Measurements from ENCODE around the gene RHBDF2.
A peak's percentile ranks its signal among the peaks of the same experiment; 100 is the strongest.
"Not testable (repeated sequence)": the region's sequence is repeated elsewhere in the genome, so short reads cannot be mapped to it uniquely, and the experiment has no call there.

RHBDF2 gene

DNA sequence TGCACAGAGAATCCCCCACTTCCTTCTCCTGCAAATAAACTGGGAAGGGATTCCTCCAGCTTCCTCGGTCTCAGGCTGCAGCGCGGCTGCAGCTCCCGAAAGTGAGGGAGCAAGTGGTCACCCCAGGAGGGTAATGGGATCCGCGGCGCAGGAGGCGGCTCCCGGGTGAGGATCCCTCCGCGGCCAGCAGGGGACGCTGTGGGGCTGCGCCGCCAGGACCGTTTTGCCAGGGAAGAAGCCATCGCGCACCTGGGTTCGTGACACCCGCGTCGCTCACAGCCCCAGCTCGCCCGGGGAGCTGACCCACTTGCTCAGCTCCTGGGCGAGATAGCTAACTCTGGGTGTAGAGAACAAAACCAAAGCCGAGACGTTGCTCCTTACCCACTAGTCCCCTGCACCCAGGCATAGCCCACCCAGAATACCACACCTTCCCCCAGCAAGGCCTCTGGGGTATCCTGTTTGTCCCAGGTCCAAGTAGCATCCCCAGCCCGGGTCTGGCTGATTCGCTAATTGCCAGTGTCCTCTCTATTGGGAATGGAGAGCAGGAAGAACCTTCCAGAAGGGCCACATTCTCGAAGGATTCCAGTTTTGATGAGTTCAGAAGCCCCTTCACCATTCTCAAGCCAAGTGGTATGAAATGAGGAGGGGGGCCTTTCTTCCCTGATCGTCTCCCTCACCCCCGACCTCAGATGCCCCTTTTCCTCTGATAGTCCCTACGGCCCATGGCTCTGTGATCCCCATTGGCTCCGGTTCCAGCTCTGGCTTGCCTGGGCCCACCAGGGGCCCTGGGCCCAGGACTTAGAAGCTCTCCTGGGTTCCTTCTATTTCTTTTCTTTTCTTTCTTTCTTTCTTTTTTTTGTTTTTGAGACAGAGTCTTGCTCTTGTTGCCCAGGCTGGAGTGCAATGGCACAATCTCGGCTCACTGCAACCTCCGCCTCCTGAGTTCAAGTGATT lies 22.1 kb upstream of the RHBDF2 start:
- peak; percentile 44 for DNase-seq

DNA sequence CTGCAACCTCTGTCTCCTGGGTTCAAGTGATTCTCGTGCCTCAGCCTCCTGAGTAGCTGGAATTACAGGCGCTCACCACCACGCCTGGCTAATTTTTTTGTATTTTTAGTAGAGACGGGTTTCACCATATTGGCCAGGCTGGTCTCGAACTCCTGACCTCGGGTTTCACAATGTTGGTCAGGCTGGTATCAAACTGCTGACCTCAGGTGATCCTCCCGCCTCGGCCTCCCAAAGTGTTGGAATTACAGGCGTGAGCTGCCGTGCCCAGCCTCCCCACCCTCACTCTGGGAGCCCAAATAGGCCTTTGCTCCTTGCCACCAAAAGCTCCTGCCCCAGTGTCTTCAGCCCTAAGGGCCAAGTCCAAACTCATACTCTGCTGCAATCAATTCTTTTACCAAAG lies 20.5 kb upstream of the RHBDF2 start:
- not testable (repeated sequence) for DNase-seq

DNA sequence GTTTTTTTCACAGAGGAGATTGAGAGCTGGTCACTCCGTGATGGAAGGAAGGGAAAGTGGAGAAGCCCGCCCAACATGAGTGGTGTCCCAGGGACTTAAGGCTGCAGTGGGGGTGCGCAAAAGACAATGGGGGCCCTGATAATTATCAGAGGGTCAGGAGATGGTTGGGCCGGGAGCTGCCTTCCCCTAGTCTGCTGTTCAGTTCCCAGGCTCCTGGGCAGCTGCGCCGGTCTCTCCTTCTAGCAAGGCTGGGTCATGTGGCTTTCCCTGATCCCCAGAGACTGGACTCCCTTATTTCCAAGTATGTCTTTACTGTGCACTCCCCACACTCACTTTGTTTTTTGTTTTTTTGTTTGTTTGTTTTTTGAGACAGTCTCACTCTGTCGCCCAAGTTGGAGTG lies 20.0 kb upstream of the RHBDF2 start:
- DNase-seq = no peak

DNA sequence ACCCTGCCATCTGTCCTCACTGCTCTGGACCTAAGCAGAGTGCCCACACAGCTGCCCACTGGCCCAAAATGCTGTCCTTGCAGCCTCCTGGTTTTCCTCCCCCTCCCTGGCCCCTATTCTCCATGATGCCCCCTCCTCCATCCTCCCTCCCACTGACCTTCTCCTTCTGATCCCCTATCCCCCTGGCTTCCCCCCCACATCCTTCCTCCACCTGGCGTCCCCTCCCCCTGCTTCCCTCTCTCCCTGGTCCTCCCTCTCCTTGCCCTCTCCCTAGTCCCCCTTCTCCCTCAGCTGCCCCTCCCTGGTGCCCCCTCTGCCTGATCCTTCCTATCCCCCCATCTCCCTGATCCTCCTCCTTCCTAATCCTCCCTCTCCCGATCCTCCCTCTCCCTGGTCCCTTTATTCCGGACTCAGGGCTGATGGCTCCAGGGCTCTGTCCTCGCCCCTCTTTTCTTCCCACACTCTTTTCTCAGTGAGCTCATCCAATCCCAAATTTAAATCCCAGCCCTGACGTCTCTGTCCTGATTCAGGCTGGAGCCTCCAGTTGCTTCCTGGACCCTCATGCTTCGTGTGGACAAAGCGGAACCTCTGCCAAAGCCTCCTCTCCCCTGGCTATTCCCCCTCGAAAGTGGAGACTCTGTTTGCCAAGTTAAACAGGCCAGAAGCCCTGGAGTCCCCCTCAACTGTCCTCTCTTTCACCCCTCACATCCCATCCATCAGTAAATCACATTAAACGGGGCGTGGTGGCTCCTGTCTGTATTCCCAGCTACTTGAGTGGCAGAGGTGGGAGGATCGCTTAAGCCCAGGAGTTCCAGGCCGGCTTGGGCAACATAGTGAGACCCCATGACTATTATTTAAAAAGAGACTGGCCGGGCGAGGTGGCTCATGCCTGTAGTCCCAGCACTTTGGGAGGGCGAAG lies 18.1 kb upstream of the RHBDF2 start:
- no peak for DNase-seq

DNA sequence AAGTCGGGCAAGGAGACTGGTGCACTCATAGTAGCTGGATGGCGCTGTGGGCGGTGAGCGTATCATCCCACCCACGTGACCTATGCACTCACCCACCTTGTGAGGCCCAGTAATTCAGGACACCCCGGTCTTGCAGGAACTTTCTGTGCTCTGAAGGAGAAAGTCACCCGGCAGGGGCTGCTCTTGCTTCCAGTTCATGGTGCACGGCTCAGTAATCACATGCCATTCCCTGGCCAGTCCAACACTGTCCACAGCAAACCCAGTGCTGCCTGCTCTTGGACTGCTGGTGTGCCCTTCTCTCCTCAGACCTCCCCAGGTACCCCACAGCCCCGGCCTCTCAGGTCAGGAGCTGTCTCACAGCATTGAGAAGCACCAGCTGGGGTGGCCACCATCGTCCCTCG lies 16.4 kb upstream of the RHBDF2 start:
- DNase-seq = no peak

DNA sequence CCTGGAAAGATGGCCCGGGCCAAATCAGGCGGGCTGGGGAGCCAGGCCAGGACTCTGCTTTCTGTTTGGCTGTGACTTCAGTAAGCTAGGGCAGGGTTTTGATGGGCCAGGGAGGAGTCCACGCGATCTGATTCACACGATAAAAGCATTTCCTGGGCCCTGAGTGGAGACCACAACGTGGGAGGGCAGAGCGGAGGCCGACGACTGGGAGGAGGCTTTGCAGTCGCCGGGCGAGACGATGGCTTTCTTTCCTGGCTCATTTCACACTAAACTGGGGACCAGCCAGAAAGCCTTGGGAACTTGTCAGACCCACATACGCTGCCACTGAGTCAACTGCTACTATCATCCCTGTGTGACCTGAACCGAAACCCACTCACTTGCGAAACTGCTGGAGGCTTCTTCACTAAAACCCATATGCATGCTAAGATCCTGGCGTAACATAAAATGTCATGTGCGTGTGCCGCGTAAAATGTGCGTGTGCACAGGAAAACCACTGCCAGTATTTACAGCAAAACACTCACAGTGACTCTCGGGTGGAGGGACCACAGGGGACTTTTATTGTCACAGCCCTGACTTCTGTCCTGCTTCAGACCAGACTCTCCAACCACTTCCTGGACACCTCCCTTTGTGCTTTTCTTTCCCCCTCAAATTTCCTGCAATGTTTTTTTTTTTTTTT lies 14.2 kb upstream of the RHBDF2 start:
- DNase-seq = peak; percentile 82

DNA sequence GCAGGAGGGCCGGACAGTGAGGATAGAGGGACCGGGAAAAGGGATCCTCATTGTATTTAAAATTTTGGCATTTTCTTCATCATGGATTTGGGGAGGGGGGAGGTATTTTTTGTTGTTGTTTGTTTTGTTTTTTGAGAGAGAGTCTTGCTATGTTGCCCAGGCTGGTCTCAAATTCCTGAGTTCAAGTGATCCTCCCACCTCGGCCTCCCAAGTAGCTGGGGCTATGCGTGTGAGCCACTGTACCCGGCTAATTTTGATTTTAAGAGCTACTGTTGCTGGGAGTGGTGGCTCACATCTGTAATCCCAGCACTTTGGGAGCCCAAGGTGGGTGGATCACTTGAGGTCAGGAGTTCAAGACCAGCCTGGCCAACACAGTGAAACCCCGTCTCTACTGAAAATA lies 13.1 kb upstream of the RHBDF2 start:
- DNase-seq = not testable (repeated sequence)

DNA sequence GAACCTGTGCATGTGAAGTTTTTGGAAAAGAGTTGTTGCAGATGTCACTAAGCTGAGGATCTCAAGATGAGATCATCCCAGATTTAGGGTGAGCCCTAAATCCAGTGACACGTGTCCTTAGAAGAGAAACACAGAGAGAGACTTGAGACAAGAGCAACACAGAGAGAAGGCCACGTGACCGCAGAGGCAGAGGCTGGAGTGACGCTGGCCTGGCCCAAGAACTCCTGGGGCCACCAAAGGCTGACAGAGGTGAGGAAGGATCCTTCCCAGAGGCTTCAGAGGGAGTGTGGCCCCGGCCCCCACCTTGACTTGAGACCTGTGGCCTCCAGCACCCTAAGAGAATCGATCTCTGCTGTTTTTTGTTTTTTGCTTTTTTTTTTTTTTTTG lies 12.1 kb upstream of the RHBDF2 start:
- no peak for DNase-seq

DNA sequence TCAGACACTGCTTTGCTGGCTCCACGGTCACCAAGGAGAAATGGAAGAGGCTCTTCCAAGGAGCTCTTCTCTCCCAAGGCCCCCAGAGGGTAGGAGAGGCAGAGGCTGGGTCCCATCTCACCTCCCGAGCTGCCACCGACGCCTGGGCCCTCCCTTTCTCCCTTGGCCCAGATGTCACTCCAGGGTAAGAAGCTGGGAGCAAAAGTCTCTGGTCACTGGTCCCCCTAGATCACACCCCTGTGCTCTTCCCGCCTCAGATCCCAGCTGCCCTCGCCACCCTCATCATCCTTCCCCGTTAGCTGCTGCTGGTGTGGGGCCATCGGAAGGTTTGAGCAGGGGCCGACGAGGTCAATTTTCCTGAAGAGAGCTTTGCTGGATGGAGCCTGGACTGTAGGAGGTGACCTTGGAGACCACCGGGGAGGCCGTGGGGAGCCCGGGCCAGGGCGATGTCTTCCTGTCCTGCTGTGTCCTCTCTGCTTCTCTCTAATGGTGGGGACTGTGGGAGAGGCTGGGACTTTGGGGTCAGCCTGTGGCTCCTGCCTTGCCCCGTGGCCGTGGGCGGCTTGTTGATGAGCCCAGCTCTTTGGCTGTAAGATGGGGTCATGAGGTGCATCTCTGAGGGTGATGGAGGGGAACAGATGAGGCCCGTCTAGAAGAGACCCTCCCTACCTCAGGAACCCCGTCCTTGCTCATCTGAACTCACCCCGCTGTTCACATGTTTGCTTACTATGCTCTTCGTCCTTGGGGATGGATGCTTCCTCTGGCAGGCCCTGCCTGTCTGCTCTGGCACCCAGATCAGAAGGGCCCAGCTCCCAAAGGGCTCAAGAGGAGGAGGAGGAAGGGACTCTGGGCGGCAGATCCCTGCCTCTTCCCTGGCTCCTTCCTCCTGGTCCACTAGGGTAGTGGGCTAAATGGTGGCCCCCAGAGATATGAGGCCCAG lies 11.4 kb upstream of the RHBDF2 start:
- no peak for DNase-seq

DNA sequence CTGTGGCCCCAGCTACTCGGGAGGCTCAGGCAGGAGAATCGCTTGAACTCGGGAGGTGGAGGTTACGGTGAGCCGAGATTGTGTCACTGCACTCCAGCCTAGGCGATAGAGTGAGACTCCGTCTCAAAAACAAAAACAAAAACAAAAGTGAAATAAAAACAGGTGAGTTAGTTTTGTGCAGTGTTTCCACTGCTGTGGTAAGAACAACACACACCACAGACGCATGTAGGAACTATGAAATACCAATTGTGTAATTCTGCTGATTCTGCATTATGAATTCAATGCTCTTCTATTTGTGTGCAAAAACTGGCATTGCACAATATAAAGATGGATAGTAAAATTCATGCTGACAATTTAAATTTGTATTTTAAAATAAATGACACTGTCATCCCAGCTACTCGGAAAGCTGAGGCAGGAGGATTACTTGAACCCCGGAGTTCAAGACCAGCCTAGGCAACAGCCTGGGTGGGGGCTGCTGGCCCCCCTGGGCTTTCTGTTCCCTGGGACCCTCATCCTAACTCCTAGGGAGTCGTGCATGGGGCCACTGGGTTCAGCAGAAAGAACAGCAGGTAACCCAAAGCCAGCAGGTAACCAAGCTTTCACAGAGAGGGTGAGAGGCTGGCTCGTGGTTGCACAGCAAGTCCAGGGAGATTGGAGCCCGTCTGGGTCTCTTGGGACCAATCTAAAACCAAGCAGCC lies 10.6 kb upstream of the RHBDF2 start:
- no peak for DNase-seq

DNA sequence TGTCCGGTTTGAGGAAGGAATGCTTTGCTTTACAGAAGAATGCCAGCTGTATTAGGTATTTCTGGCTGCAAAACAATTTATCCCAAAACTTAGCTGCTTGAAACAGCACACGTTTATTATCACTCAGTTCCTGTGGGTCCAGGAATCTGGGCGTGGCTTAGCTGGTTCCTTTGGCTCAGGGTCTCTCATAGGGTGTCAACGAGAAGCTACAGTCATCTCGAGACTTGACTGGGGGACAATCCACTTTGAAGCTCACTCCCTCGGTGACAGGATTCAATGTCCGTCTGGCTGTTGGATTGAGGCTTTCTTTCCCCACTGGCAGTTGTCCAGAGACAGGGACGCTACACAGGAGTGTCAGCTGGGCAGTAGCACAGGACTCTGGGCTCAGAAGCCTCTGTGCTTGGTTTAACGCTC lies 9.6 kb upstream of the RHBDF2 start:
- no peak for DNase-seq

DNA sequence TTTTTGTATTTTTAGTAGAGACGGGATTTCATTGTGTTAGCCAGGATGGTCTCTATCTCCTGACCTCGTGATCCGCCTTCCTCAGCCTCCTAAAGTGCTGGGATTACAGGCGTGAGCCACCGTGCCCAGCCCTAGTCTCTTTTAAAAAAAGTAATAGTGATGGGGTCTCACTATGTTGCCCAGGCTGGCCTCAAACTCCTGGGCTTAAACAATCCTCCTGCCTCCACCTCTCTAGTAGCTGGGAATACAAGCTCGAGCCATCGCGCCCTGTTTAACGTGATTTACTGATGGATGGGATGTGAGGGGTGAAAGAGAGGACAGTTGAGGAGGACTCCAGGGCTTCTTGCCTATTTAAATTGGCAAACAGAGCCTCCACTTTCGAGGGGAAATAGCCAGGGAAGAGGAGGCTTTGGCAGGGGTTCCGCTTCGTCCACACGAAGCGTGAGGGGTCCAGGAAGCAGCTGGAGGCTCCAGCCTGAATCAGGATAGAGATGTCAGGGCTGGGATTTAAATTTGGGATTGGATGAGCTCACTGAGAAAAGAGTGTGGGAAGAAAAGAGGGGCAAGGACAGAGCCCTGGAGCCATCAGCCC lies 7.3 kb upstream of the RHBDF2 start:
- not testable (repeated sequence) for DNase-seq

DNA sequence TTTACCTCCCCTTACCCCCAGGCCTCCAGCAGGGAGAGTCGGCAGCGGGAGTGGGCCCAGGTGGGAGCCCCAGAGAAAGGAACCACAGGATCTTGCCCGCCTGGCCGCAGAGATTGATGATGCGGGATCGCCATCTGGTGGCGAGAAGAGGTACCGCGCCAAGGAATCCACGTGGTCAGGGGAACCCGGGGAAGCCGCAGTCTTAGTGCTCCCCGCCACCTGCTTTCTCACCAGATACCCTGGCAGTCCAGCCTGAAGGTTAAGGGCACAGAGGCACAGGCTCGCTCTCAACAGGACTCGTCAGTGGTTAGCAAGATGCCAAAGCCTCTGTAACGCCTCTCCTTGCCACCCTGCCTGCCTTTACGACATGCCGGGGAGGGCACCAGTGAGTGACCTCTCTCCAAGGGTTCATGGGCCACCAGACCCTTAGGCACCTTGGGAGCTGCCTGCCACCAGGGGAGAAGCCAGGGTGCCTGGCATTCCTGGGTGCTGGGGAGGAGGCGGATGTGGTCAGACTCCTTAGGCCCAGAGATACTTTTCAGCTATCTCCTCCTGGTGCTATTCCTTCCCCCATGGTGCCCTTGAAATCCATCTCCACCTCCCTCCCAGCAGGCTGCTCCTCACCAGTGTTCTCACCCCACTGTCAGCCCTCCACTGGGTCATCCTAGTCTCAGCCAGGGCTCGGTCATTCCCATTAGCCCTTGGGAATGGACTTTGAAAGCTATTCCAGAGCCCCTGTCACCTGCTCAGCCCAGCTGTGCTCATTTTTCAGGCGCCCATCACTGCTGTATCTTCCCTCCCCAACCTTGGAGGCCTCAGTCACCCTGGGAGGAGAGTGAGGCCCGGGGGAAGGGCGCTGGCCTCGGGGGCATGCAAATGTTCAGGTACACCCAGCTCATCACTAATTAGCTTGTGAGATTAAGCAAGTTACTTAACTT lies 5.5 kb upstream of the RHBDF2 start:
- DNase-seq = peak; percentile 61

DNA sequence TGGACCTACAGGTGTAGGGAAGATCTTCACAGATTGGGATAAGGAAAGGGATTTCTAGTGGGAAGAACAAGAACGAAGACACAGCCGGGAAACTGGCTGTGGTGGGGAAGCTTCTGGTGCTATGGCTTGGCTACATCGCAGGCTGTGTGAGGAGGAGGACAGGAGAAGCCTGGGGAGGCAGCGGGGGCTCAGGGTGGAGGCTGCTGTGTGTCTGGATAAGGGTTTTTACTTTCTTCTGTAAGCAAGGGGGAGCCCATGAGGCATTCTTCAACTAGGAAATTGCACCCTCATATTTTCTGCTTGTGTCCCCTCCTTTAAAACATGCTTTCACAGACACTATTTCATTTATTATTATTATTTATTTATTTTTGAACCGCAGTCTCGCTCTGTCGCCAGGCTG lies 2.9 kb upstream of the RHBDF2 start:
- no peak for DNase-seq

DNA sequence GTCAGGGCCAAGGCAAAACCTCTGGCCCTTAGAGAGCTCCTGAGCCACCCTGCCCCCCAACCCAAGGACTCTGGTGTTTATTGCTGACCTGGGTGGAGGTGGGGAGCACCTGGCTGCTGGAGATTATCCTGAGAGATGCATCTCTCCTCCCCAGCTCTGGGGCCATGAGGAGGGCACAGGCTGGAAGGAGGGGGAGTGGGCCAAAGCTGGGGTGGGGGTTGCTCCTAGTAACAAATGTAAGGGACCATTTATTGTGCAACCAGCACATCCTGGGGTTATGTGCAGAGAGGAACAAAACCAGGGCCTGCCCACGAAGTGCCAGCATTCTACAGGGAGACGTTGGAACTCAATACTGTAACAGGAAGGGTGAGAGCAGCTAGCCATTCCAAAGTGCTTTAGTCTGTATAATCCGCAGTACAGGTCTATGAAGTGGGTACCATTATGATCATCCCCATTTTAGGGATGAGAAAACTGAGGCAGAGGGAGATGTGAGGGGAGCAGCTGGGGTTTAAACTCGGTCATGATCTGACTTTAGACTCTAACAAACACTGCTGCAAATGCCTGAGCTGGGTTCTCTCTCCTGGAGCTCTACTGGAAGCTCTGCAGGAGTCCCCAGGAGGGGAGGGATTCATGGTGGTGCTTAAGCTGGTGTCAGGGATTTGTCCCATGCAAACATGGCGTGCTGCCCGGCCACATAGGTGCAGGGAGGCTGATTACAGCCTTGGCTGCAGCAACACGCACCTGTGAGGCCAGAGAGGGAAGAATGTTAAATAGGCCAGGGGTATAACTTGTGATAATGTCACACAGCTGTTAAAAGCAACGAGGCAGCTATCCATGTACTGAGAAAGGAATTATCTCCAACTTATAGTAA lies 1.4 kb upstream of the RHBDF2 start:
- DNase-seq = no peak

DNA sequence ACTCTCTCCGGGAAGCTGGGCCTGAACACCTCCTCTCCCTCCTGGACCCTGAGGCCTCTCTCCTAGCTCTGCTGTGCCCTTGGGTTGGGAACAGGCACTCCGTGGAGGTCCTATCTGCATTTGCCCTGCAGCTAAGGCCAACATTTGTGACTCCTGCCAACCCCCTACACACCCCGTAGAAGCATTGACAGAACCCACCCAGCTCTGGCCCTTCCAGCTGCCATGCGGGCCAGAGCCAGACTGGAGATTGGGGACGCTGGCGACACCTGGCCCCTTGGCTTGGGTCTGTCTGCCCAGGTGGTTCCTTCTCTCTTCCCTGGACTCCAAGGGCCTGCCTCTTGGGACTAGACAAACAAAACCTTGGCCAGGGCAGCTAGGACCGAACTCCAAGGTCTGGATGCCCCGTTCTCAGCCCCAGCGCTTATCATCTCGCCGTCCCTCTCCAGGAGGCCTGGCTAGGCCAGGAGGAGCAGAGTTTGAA lies 644 bp upstream of the RHBDF2 start:
- no peak for DNase-seq

DNA sequence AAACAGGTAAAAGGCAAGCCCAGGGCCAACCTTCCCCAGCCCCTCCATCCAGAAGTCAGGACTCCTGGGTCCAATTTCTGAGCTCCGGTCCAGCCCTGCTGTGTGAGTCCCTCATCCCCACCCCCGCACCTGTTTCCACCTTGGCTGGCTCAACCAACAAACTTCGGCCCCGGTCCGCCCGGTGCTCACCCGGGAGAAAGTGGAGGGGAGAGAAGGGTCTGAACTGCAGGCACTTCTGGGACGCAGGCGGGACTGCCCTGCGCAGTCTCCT lies 541 bp downstream of the RHBDF2 start:
- DNase-seq = no peak

DNA sequence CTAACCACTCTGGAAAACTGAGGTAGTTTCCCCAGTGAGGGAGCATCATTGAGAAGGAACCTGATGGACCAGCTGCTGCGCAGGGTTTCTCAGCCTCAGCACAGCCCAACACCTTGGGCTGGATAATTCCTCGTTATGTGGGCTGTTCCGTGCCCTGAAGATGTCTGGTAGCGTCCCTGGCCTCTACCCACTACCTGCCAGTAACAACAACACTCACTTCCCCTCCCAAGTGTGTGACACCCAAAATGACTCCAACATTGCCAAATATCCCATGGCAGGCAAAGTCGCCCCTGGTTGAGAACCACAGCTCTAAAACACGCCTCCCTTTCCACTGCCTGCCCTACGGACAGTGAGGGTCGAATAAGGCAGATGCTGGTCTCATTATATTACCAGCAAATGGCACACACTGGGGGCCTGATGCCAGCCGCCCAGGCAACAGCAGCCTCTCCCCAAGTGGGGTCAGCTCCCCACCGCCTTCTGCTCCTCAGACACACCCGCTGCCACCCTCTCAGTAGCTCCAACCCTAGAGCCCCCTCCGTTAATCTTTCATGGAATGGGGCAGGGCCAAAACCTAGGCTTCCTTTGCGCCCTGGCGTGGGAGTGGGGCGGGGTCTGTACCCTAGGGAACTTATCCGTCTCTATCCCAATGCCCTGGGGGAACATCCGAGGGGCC lies 1.0 kb downstream of the RHBDF2 start:
- DNase-seq = no peak

Data from fibroblast of upper back skin (primary cell).